GM23338 (cell line): ENCODE data around the gene GRAMD2B.

Source experiments
- CTCF ChIP-seq, 2 experiments: fragments of 200-600 bp in 1 of 2; sonication (generic) in 1 of 2; conservative IDR thresholded peaks; 2 replicates each; pipeline versions ENCODE4 v1.5.1 to v1.6.1; 2016 to 2017; ENCODE audit warnings: antibody characterized with exemption in 2 of 2, low read depth in 2 of 2, mild to moderate bottlenecking in 2 of 2, moderate library complexity in 1 of 2
- EZH2 ChIP-seq: fragments of 200-600 bp; sonication (generic); IDR thresholded peaks from one replicate; pipeline ENCODE4 v1.8.0; 2017; ENCODE audit warnings: antibody characterized with exemption, mild to moderate bottlenecking, low read depth; ENCODE audit not compliant: unreplicated experiment
- JUNB ChIP-seq: IDR thresholded peaks from one replicate; pipeline ENCODE4 v1.6.1; 2016; ENCODE audit warnings: antibody characterized with exemption; ENCODE audit not compliant: unreplicated experiment
- POLR2AphosphoS5 ChIP-seq: IDR thresholded peaks from 2 replicates; pipeline ENCODE4 v1.6.1; 2016; ENCODE audit warnings: antibody characterized with exemption, low read depth
- TF ChIP-seq, protein P1 (sequence below): IDR thresholded peaks from one replicate; pipeline ENCODE4 v1.6.1; 2018; ENCODE audit warnings: antibody characterized with exemption; ENCODE audit not compliant: unreplicated experiment

- TF ChIP-seq CTCF (conservative IDR thresholded peaks at IDR 0.05; ENCODE audit: low read depth in 2 of 2) (no peak), EZH2 (no peak), POLR2AphosphoS5 (no peak), JUNB (no peak)
- TF ChIP-seq, protein P1, sequence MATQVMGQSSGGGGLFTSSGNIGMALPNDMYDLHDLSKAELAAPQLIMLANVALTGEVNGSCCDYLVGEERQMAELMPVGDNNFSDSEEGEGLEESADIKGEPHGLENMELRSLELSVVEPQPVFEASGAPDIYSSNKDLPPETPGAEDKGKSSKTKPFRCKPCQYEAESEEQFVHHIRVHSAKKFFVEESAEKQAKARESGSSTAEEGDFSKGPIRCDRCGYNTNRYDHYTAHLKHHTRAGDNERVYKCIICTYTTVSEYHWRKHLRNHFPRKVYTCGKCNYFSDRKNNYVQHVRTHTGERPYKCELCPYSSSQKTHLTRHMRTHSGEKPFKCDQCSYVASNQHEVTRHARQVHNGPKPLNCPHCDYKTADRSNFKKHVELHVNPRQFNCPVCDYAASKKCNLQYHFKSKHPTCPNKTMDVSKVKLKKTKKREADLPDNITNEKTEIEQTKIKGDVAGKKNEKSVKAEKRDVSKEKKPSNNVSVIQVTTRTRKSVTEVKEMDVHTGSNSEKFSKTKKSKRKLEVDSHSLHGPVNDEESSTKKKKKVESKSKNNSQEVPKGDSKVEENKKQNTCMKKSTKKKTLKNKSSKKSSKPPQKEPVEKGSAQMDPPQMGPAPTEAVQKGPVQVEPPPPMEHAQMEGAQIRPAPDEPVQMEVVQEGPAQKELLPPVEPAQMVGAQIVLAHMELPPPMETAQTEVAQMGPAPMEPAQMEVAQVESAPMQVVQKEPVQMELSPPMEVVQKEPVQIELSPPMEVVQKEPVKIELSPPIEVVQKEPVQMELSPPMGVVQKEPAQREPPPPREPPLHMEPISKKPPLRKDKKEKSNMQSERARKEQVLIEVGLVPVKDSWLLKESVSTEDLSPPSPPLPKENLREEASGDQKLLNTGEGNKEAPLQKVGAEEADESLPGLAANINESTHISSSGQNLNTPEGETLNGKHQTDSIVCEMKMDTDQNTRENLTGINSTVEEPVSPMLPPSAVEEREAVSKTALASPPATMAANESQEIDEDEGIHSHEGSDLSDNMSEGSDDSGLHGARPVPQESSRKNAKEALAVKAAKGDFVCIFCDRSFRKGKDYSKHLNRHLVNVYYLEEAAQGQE: no peak
Observed at GRCh38 chr5:126519637-126520592, 96.7 kb downstream of the GRAMD2B start.
